H1 (cell line): ENCODE data around the gene FOXC2. TPM values are rescaled to one million over a fixed set of nuclear protein-coding genes. Genes with fewer than 3 reads are reported as not detected.

Source experiments
- CTCF ChIA-PET: fragments of 300-600 bp; sonication (Branson Sonifier 250); formaldehyde crosslinking; loops from one replicate; lab custom pipeline; 2021; ENCODE audit not compliant: partially characterized antibody; lab: Charles Lee
- POLR2A ChIA-PET: fragments of 300-600 bp; sonication (Branson Sonifier 250); formaldehyde crosslinking; loops from one replicate; lab custom pipeline; 2021; ENCODE audit warnings: inconsistent platforms; ENCODE audit not compliant: partially characterized antibody; lab: Charles Lee
- DNase-seq, 2 experiments: peaks; one replicate each; pipeline versions ENCODE4 v3.0.0 to v3.0.0-alpha.2; 2010 to 2022; ENCODE audit warnings: low spot score in 2 of 2, low read depth in 1 of 2, mixed read lengths in 1 of 2
- FAIRE-seq: peaks from 2 replicates; lab custom pipeline; 2011; peaks lifted over from hg19 to GRCh38; lab: Jason Lieb, UNC
- H2AFZ ChIP-seq: 2 replicates; pipeline ENCODE4 v1.8.1; 2012; ENCODE audit warnings: low read length, inconsistent platforms
- H2AK5ac ChIP-seq: 2 replicates; pipeline ENCODE4 v1.6.1; 2013; ENCODE audit warnings: low read depth, low read length
- H2BK120ac ChIP-seq: replicated peaks from 2 replicates; pipeline ENCODE3; 2013; ENCODE audit warnings: low read depth, low read length, inconsistent platforms
- H2BK12ac ChIP-seq: 2 replicates; pipeline ENCODE4 v1.6.1; 2013; ENCODE audit warnings: low read depth, low read length
- H2BK15ac ChIP-seq: 2 replicates; pipeline ENCODE4 v1.6.1; 2013; ENCODE audit warnings: low read length
- H2BK20ac ChIP-seq: 2 replicates; pipeline ENCODE4 v1.6.1; 2013; ENCODE audit warnings: low read length
- H2BK5ac ChIP-seq: 2 replicates; pipeline ENCODE4 v1.6.1; 2013; ENCODE audit warnings: low read depth, low read length
- H3K14ac ChIP-seq: 2 replicates; pipeline ENCODE4 v1.6.1; 2013; ENCODE audit warnings: inconsistent platforms; ENCODE audit not compliant: insufficient read length
- H3K18ac ChIP-seq: 2 replicates; pipeline ENCODE4 v1.6.1; 2013; ENCODE audit warnings: low read length; ENCODE audit errors: extremely low read depth
- H3K23ac ChIP-seq: 2 replicates; pipeline ENCODE4 v1.6.1; 2013; ENCODE audit warnings: inconsistent platforms; ENCODE audit not compliant: insufficient read length
- H3K23me2 ChIP-seq: 2 replicates; pipeline ENCODE4 v1.6.1; 2013; ENCODE audit warnings: low read depth, low read length
- H3K27ac ChIP-seq: 2 replicates; pipeline ENCODE4 v1.6.1; 2011; ENCODE audit warnings: low read depth, low read length, inconsistent platforms
- H3K27me3 ChIP-seq, 4 experiments: replicated peaks in 1 of 4; 1 replicate in 1 of 4; 2 replicates in 3 of 4; pipeline versions ENCODE4 v1.6.1 to v1.8.1; 2011 to 2013; ENCODE audit warnings: low read length in 3 of 4, mild to moderate bottlenecking in 3 of 4, inconsistent platforms in 2 of 4, mixed read lengths in 2 of 4, moderate library complexity in 1 of 4; ENCODE audit not compliant: control insufficient read depth in 3 of 4, insufficient read depth in 3 of 4; ENCODE audit errors: extremely low read depth in 1 of 4
- H3K36me3 ChIP-seq, 4 experiments: 2 replicates each; pipeline versions ENCODE4 v1.6.1 to v1.8.1; 2011 to 2013; ENCODE audit warnings: mild to moderate bottlenecking in 4 of 4, low read length in 3 of 4, moderate library complexity in 2 of 4, control low read depth in 1 of 4, inconsistent platforms in 1 of 4; ENCODE audit not compliant: insufficient read depth in 4 of 4, control insufficient read depth in 2 of 4
- H3K4ac ChIP-seq: replicated peaks from 2 replicates; pipeline ENCODE3; 2013; ENCODE audit warnings: low read length, low read depth, mixed read lengths, inconsistent platforms; ENCODE audit not compliant: insufficient read length
- H3K4me1 ChIP-seq, 4 experiments: replicated peaks in 1 of 4; 1 replicate in 1 of 4; 2 replicates in 3 of 4; pipeline versions ENCODE4 v1.6.1 to v1.8.1; 2011 to 2013; ENCODE audit warnings: low read length in 3 of 4, inconsistent platforms in 2 of 4, mixed read lengths in 1 of 4; ENCODE audit not compliant: insufficient read depth in 4 of 4, control insufficient read depth in 3 of 4
- H3K4me2 ChIP-seq, 2 experiments: 2 replicates each; pipeline versions ENCODE4 v1.6.1 to v1.8.1; 2011 to 2013; ENCODE audit warnings: low read depth in 2 of 2, low read length in 2 of 2, control low read depth in 1 of 2, inconsistent platforms in 1 of 2, mild to moderate bottlenecking in 1 of 2; ENCODE audit not compliant: insufficient read depth in 1 of 2
- H3K4me3 ChIP-seq, 4 experiments: fragments of 200-600, 300-600 bp in 1 of 4; sonication (generic), shearing (Covaris generic), sonication (Bioruptor Twin) in 1 of 4; 2 replicates each; pipeline versions ENCODE4 v1.5.1 to v1.8.1; 2011 to 2016; ENCODE audit warnings: low read length in 4 of 4, low read depth in 3 of 4, control low read depth in 2 of 4, inconsistent platforms in 2 of 4, mild to moderate bottlenecking in 2 of 4, mixed read lengths in 1 of 4, moderate library complexity in 1 of 4; ENCODE audit not compliant: insufficient read depth in 2 of 4; ENCODE audit errors: extremely low read depth in 1 of 4
- H3K56ac ChIP-seq: replicated peaks from 2 replicates; pipeline ENCODE3; 2013; ENCODE audit warnings: low read depth, mild to moderate bottlenecking, mixed read lengths, low read length, inconsistent platforms; ENCODE audit not compliant: insufficient read length
- H3K79me1 ChIP-seq: 2 replicates; pipeline ENCODE4 v1.6.1; 2013; ENCODE audit warnings: low read depth, low read length, control low read depth
- H3K79me2 ChIP-seq, 2 experiments: 2 replicates each; pipeline versions ENCODE4 v1.6.1 to v1.8.1; 2012 to 2013; ENCODE audit warnings: low read length in 2 of 2, mild to moderate bottlenecking in 2 of 2, inconsistent platforms in 1 of 2; ENCODE audit not compliant: insufficient read depth in 2 of 2, control insufficient read depth in 1 of 2
- H3K9ac ChIP-seq, 4 experiments: replicated peaks in 1 of 4; 1 replicate in 1 of 4; 2 replicates in 3 of 4; pipeline versions ENCODE4 v1.6.1 to v1.8.1; 2011 to 2013; ENCODE audit warnings: low read depth in 3 of 4, low read length in 3 of 4, control low read depth in 2 of 4, mild to moderate bottlenecking in 2 of 4, moderate library complexity in 2 of 4, inconsistent platforms in 1 of 4; ENCODE audit errors: extremely low read depth in 1 of 4
- H3K9me3 ChIP-seq, 2 experiments: 2 replicates each; pipeline versions ENCODE4 v1.6.1 to v1.8.1; 2012 to 2013; ENCODE audit warnings: mild to moderate bottlenecking in 2 of 2, moderate library complexity in 2 of 2, control low read depth in 1 of 2, inconsistent platforms in 1 of 2, low read depth in 1 of 2, low read length in 1 of 2, mixed read lengths in 1 of 2; ENCODE audit not compliant: insufficient read depth in 2 of 2
- H4K20me1 ChIP-seq, 2 experiments: replicated peaks in 1 of 2; 2 replicates each; pipeline versions ENCODE3 to v1.8.1; 2011 to 2013; ENCODE audit warnings: inconsistent platforms in 2 of 2, low read length in 2 of 2, mild to moderate bottlenecking in 1 of 2; ENCODE audit not compliant: insufficient read depth in 2 of 2, control insufficient read depth in 1 of 2
- H4K5ac ChIP-seq: 2 replicates; pipeline ENCODE4 v1.6.1; 2013; ENCODE audit warnings: low read length, low read depth, mixed read lengths, inconsistent platforms; ENCODE audit not compliant: insufficient read length
- H4K8ac ChIP-seq: 2 replicates; pipeline ENCODE4 v1.8.0; 2013; ENCODE audit warnings: mild to moderate bottlenecking, moderate library complexity, low read length, inconsistent platforms; ENCODE audit not compliant: insufficient read depth; ENCODE audit errors: extremely low read depth
- H4K91ac ChIP-seq: replicated peaks from 2 replicates; pipeline ENCODE3; 2013; ENCODE audit warnings: low read length, mixed read lengths, inconsistent platforms; ENCODE audit not compliant: insufficient read length
- CHD1 ChIP-seq: IDR thresholded peaks from 2 replicates; pipeline ENCODE4 v1.6.1; 2012; ENCODE audit warnings: low read depth, low read length, improper control_type of control experiment
- GABPA ChIP-seq: IDR thresholded peaks from 2 replicates; pipeline ENCODE4 v1.6.1; 2011; ENCODE audit warnings: mild to moderate bottlenecking, low read length, moderate library complexity, borderline replicate concordance; ENCODE audit not compliant: insufficient read depth
- GTF2F1 ChIP-seq: IDR thresholded peaks from 2 replicates; pipeline ENCODE4 v1.6.1; 2012; ENCODE audit warnings: low read depth, low read length, improper control_type of control experiment, borderline replicate concordance
- JUN ChIP-seq: IDR thresholded peaks from 2 replicates; pipeline ENCODE4 v1.6.1; 2011; ENCODE audit warnings: low read depth, mild to moderate bottlenecking, improper control_type of control experiment, low read length
- KDM4A ChIP-seq: IDR thresholded peaks from one replicate; pipeline ENCODE4 v1.7.1; 2012; ENCODE audit warnings: low read depth, mild to moderate bottlenecking, moderate library complexity, low read length, inconsistent platforms; ENCODE audit not compliant: severe bottlenecking
- MAFK ChIP-seq: IDR thresholded peaks from 2 replicates; pipeline ENCODE4 v1.6.1; 2012; ENCODE audit warnings: low read depth, mild to moderate bottlenecking, improper control_type of control experiment, low read length
- NANOG ChIP-seq: IDR thresholded peaks from 2 replicates; pipeline ENCODE4 v1.6.1; 2011; ENCODE audit warnings: low read length, low read depth, mild to moderate bottlenecking, inconsistent platforms; ENCODE audit not compliant: insufficient read depth, poor library complexity, severe bottlenecking
- NRF1 ChIP-seq: IDR thresholded peaks from 2 replicates; pipeline ENCODE4 v1.6.1; 2011; ENCODE audit warnings: mild to moderate bottlenecking, low read depth, low read length, improper control_type of control experiment
- RFX5 ChIP-seq: IDR thresholded peaks from 2 replicates; pipeline ENCODE4 v1.6.1; 2011; ENCODE audit warnings: low read depth, low read length, improper control_type of control experiment, borderline replicate concordance
- SIRT6 ChIP-seq: IDR thresholded peaks from one replicate; pipeline ENCODE4 v1.7.1; 2012; ENCODE audit warnings: low read length, inconsistent platforms
- ZNF274 ChIP-seq: IDR thresholded peaks from 2 replicates; pipeline ENCODE4 v1.7.0; 2012; ENCODE audit warnings: low read length, borderline replicate concordance; ENCODE audit errors: extremely low read depth
- WGBS, 2 experiments: shearing (Covaris generic) in 1 of 2; methylation state at CpG; one replicate each; pipeline versions ENCODE4 v1.1.6 to v1.1.7; 2013 to 2015; ENCODE audit warnings: low lambda C conversion rate in 2 of 2, mixed read lengths in 2 of 2, inconsistent platforms in 1 of 2, low coverage in 1 of 2, missing lambda C conversion rate in 1 of 2; ENCODE audit not compliant: insufficient replicate concordance in 2 of 2, insufficient coverage in 1 of 2, insufficient read length in 1 of 2; ENCODE audit errors: extremely low coverage in 1 of 2, missing lambda C conversion rate in 1 of 2; 5-methylcytosine and 5-hydroxymethylcytosine counted together
- polyA plus RNA-seq, 7 experiments: library from polyadenylated mRNA; depleted of rRNA in 3 of 7; stranded (reverse) in 5 of 7; unstranded in 2 of 7; fragments of >200 nt in 5 of 7; fragments of 200-250 nt in 2 of 7; gene quantifications; 1 replicate in 5 of 7; 2 replicates in 1 of 7; 4 replicates in 1 of 7; pipeline versions ENCODE4 v1.2.1 to v1.2.3, GENCODE V29; 2011 to 2013; ENCODE audit warnings: missing spikeins in 2 of 7, mixed read lengths in 2 of 7
- total RNA-seq: library from RNA; stranded (reverse); fragmentation: NEBNext Ultra II Directional; extraction: Animal tissue kit (Norgen Biotek cat#: 25700); gene quantifications from 2 replicates; pipeline ENCODE4 v1.2.1, GENCODE V29; 2021
- TF ChIP-seq, protein P1 (sequence below), 3 experiments: IDR thresholded peaks; 1 replicate in 2 of 3; 2 replicates in 1 of 3; pipeline versions ENCODE4 v1.5.1 to v1.6.1; 2011; ENCODE audit warnings: low read length in 3 of 3, mild to moderate bottlenecking in 3 of 3, inconsistent platforms in 2 of 3, low read depth in 1 of 3, moderate library complexity in 1 of 3; ENCODE audit not compliant: insufficient read depth in 1 of 3; ENCODE audit errors: control extremely low read depth in 1 of 3

The FOXC2 gene
- total and polyA plus RNA-seq, 2 of the 8 experiments (the other 6 are each of a cell fraction or from before 2014, with no cell fraction given) = 0.09 TPM; not detected in 1

DNA sequence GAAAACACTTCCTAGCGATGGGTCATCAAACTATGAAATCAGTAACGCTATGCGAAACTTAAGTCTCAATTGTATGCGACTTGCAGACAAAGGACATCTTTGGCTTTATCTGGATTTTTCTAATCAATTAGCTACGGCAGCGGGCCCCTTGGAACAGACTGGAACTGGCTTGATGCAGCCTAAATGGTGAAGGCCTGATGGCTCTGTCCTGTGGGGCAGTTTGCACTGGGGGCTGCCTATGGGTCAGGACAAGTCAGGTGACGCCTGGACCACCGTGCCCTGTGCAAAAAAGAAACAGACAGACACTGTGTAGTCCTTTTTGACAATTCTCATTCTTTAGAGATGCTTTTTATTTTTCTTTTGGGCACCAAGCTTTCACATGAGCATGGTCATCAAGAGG lies 33.6 kb upstream of the FOXC2 start:
- H3K4me2 ChIP-seq = no peak overlapping the region
- H2BK20ac ChIP-seq = no peak overlapping the region
- no peak overlapping the region for H3K23ac ChIP-seq
- H3K27me3 ChIP-seq = no peaks in the 10 kb centered on the region
- no peaks in the 10 kb centered on the region for H3K4me1 ChIP-seq
- no peaks in the 10 kb centered on the region for H3K23me2 ChIP-seq
- 92% methylated on average over 8 of the region's 8 CpGs; no CpG with 5 or more reads in 1 of the 2 experiments for WGBS, 2 experiments
- H4K91ac ChIP-seq = no peak overlapping the region
- no peak overlapping the region for H3K4ac ChIP-seq
- no peak overlapping the region for H3K18ac ChIP-seq
- H3K36me3 ChIP-seq = peaks cover 0 to 4% (median 2%) of the 10 kb centered on the region in 4 experiments; a peak in 3 of 8 replicates
- DNase-seq = no peak
- TF ChIP-seq MAFK (no peak), CHD1 (no peak), JUN (no peak), GTF2F1 (no peak), RFX5 (no peak), NANOG (no peak), ZNF274 (no peak), NRF1 (no peak), SIRT6 (no peak), KDM4A (no peak), GABPA (no peak)
- TF ChIP-seq, protein P1, sequence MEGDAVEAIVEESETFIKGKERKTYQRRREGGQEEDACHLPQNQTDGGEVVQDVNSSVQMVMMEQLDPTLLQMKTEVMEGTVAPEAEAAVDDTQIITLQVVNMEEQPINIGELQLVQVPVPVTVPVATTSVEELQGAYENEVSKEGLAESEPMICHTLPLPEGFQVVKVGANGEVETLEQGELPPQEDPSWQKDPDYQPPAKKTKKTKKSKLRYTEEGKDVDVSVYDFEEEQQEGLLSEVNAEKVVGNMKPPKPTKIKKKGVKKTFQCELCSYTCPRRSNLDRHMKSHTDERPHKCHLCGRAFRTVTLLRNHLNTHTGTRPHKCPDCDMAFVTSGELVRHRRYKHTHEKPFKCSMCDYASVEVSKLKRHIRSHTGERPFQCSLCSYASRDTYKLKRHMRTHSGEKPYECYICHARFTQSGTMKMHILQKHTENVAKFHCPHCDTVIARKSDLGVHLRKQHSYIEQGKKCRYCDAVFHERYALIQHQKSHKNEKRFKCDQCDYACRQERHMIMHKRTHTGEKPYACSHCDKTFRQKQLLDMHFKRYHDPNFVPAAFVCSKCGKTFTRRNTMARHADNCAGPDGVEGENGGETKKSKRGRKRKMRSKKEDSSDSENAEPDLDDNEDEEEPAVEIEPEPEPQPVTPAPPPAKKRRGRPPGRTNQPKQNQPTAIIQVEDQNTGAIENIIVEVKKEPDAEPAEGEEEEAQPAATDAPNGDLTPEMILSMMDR (IDR thresholded peaks at IDR 0.05; ENCODE audit: control extremely low read depth in 1 of 3, insufficient read depth in 1 of 3, low read depth in 1 of 3, low read length in 3 of 3) = no peak
- TF ChIP-seq, all 59 proteins: peak for 0
- no peak overlapping the region for H2BK5ac ChIP-seq
- H3K27ac ChIP-seq = no peak overlapping the region
- H4K5ac ChIP-seq = no peak overlapping the region
- no peak for FAIRE-seq
- H3K9me3 ChIP-seq = peaks cover 0 to 7% of the 10 kb centered on the region in 2 experiments; a peak in 1 of 4 replicates
- no peaks in the 10 kb centered on the region for H3K79me1 ChIP-seq
- H2AK5ac ChIP-seq = no peak overlapping the region
- POLR2A ChIA-PET = no interaction called here
- H4K8ac ChIP-seq = no peak overlapping the region
- H2BK15ac ChIP-seq = no peak overlapping the region
- no peaks in the 10 kb centered on the region for H4K20me1 ChIP-seq
- H2AFZ ChIP-seq = no peak overlapping the region
- CTCF ChIA-PET = interaction anchor here (0.7 to 2.3 kb wide), 5 partner anchors 12 to 510 kb away, joined by 3 to 8 read pairs (median 3); no protein-coding TSS in a partner anchor
- no peak overlapping the region for H3K56ac ChIP-seq
- H3K79me2 ChIP-seq = no peaks in the 10 kb centered on the region
- no peak overlapping the region for H2BK12ac ChIP-seq
- no peak overlapping the region for H2BK120ac ChIP-seq
- no peak overlapping the region for H3K14ac ChIP-seq
- no peak overlapping the region for H3K4me3 ChIP-seq
- no peak overlapping the region for H3K9ac ChIP-seq
